Measurements from ENCODE around the gene TMEM50B. TPM values are rescaled to one million over a fixed set of nuclear protein-coding genes. Genes with fewer than 3 reads are reported as not detected.

The TMEM50B gene
- polyA plus RNA-seq, 3 donors: 33.8 to 43.0 (median 38.2) TPM

DNA sequence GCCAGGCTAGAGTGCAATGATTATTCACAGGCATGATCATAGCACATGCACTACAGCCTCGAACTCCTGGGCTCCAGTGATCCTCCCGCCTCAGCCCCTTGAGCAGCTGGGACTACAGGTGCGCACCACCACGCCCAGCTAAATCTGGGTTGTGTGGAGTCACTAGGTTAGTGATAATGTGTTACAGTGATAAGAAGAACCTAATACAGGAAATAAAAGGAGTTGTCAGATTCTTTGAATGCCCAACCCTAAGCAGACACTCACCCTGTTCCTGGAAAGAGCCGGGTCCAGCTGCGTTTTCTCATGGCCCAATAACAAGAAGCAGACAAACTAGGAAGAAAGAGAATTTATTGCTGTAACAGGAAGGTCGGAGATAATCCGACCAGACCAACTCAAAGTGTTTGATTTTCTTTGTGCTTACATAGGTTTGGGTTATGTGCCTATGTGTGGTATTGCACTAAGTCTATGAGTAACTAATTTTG, 67.8 kb downstream of the TMEM50B start:
- Mint-ChIP-seq H3K27me3 (ENCODE audit: low read depth in 3 of 3) (peaks cover 0 to 2% (median 0%) of the 10 kb centered on the region in 3 donors), H3K36me3 (peaks cover 79 to 95% of the 10 kb centered on the region in 2 donors), H3K4me3 (no peak overlapping the region), H3K27ac (peak overlapping the region in 4 of 7 donors; percentile 19 to 50 (median 34)), H3K4me1 (peaks cover 61% of the 10 kb centered on the region), H3K9me3 (no peaks in the 10 kb centered on the region)
- Histone ChIP-seq H3K27ac (ENCODE audit: low read depth in 1 of 2, low read length in 2 of 2) (peak overlapping the region in 1 of 2 donors; percentile 29), H3K4me3 (replicated peaks in 1 of 3; ENCODE audit: low read depth in 2 of 3, low read length in 3 of 3) (no peak overlapping the region), H3K36me3 (replicated peaks in 1 of 2; ENCODE audit: control insufficient read depth in 1 of 2, insufficient read depth in 2 of 2, low read length in 2 of 2) (peaks cover 61 to 78% of the 10 kb centered on the region in 2 donors), H4K20me1 (ENCODE audit: insufficient read depth, low read length) (peaks cover 99% of the 10 kb centered on the region), H3K4me1 (ENCODE audit: control insufficient read depth in 1 of 2, insufficient read depth in 2 of 2, low read length in 2 of 2) (peaks cover 40 to 70% of the 10 kb centered on the region in 2 donors), H3K27me3 (ENCODE audit: control insufficient read depth in 2 of 2, insufficient read depth in 2 of 2, low read length in 2 of 2) (no peaks in the 10 kb centered on the region), H3K9ac (ENCODE audit: insufficient read depth, low read length, poor library complexity, severe bottlenecking) (no peak overlapping the region), H3K9me3 (replicated peaks in 1 of 2; ENCODE audit: control insufficient read depth in 1 of 2, insufficient read depth in 1 of 2, low read length in 2 of 2) (no peaks in the 10 kb centered on the region), H3K4me2 (replicated peaks; ENCODE audit: extremely low read depth, low read length, poor library complexity, severe bottlenecking) (no peak overlapping the region), H2AFZ (ENCODE audit: insufficient read depth, low read depth, low read length, poor library complexity, severe bottlenecking) (no peak overlapping the region), H3K79me2 (ENCODE audit: insufficient read depth, low read length) (peaks cover 100% of the 10 kb centered on the region)
- no peak for DNase-seq
- WGBS (ENCODE audit: insufficient coverage): 100% methylated on average over 1 of the region's 8 CpGs
- intact Hi-C loops (cut with micrococcal nuclease): no loop called here
- TF ChIP-seq, protein P1, sequence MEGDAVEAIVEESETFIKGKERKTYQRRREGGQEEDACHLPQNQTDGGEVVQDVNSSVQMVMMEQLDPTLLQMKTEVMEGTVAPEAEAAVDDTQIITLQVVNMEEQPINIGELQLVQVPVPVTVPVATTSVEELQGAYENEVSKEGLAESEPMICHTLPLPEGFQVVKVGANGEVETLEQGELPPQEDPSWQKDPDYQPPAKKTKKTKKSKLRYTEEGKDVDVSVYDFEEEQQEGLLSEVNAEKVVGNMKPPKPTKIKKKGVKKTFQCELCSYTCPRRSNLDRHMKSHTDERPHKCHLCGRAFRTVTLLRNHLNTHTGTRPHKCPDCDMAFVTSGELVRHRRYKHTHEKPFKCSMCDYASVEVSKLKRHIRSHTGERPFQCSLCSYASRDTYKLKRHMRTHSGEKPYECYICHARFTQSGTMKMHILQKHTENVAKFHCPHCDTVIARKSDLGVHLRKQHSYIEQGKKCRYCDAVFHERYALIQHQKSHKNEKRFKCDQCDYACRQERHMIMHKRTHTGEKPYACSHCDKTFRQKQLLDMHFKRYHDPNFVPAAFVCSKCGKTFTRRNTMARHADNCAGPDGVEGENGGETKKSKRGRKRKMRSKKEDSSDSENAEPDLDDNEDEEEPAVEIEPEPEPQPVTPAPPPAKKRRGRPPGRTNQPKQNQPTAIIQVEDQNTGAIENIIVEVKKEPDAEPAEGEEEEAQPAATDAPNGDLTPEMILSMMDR (IDR thresholded peaks at IDR 0.05): no peak

DNA sequence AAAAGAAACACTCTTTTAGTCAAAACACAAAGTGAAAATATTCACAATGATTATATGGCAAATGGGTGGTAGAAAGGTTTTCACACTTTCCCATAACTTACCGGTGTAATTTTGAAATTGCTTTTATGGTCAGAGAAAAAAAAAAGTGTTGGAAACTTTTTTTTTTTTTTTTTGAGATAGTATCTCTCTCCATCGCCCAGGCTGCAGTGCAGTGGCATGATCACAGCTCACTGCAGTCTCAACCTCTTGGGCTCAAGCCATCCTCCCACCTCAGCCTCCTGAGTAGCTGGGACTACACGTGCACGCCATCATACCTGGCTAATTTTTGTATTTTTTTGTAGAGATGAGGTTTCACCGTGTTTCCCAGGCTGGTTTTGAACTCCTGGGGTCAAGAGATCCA, 73.3 kb downstream of the TMEM50B start:
- no peaks in the 10 kb centered on the region for H3K27me3 Mint-ChIP-seq (ENCODE audit: low read depth in 3 of 3)
- peak overlapping the region; percentile 83 to 100 (median 99) for H3K4me3 ChIP-seq (replicated peaks in 1 of 3; ENCODE audit: low read depth in 2 of 3, low read length in 3 of 3)
- H3K9me3 ChIP-seq (replicated peaks in 1 of 2; ENCODE audit: control insufficient read depth in 1 of 2, insufficient read depth in 1 of 2, low read length in 2 of 2): no peaks in the 10 kb centered on the region
- 100% methylated on average over 1 of the region's 5 CpGs for WGBS (ENCODE audit: insufficient coverage)
- peaks cover 80% of the 10 kb centered on the region for H3K79me2 ChIP-seq (ENCODE audit: insufficient read depth, low read length)
- H3K4me3 Mint-ChIP-seq: peak overlapping the region; percentile 99 to 100
- peaks cover 69% of the 10 kb centered on the region for H3K4me1 Mint-ChIP-seq
- intact Hi-C loops (cut with micrococcal nuclease): no loop called here
- H3K27ac ChIP-seq (ENCODE audit: low read depth in 1 of 2, low read length in 2 of 2): peak overlapping the region in 1 of 2 donors; percentile 98
- H3K4me1 ChIP-seq (ENCODE audit: control insufficient read depth in 1 of 2, insufficient read depth in 2 of 2, low read length in 2 of 2): peaks cover 70 to 83% of the 10 kb centered on the region in 2 donors
- H3K4me2 ChIP-seq (replicated peaks; ENCODE audit: extremely low read depth, low read length, poor library complexity, severe bottlenecking): peak overlapping the region; percentile 91
- TF ChIP-seq, protein P1 (IDR thresholded peaks at IDR 0.05): no peak
- H3K36me3 Mint-ChIP-seq: peaks cover 61 to 72% of the 10 kb centered on the region in 2 donors
- H3K36me3 ChIP-seq (replicated peaks in 1 of 2; ENCODE audit: control insufficient read depth in 1 of 2, insufficient read depth in 2 of 2, low read length in 2 of 2): peaks cover 27 to 42% of the 10 kb centered on the region in 2 donors
- peak overlapping the region in 6 of 7 donors; percentile 18 to 100 (median 99) for H3K27ac Mint-ChIP-seq
- no peak overlapping the region for H2AFZ ChIP-seq (ENCODE audit: insufficient read depth, low read depth, low read length, poor library complexity, severe bottlenecking)
- H3K9ac ChIP-seq (ENCODE audit: insufficient read depth, low read length, poor library complexity, severe bottlenecking): peak overlapping the region; percentile 100
- H4K20me1 ChIP-seq (ENCODE audit: insufficient read depth, low read length): peaks cover 77% of the 10 kb centered on the region
- no peak for DNase-seq
- no peaks in the 10 kb centered on the region for H3K27me3 ChIP-seq (ENCODE audit: control insufficient read depth in 2 of 2, insufficient read depth in 2 of 2, low read length in 2 of 2)
- H3K9me3 Mint-ChIP-seq: peaks cover 0 to 2% (median 0%) of the 10 kb centered on the region in 7 donors
